ENCODE data around the gene TNK2.

Gene TNK2

GRCh38 chr3:195813916-195814640 lies 94.3 kb downstream of the TNK2 start:
- Histone ChIP-seq H3K27ac (ENCODE audit: low read length) (no peak overlapping the region), H3K4me3 (ENCODE audit: low read length) (no peak overlapping the region), H3K4me1 (ENCODE audit: control insufficient read depth, low read depth, low read length) (no peaks in the 10 kb centered on the region), H3K27me3 (ENCODE audit: control insufficient read depth, insufficient read depth, low read length) (no peaks in the 10 kb centered on the region), H3K9ac (ENCODE audit: low read length) (no peak overlapping the region), H3K36me3 (ENCODE audit: control insufficient read depth, low read depth, low read length) (no peaks in the 10 kb centered on the region), H3K9me3 (ENCODE audit: control insufficient read depth, low read depth, low read length) (no peaks in the 10 kb centered on the region)
